DMS 273 (cell line): ENCODE measurements around the gene MXRA8.
"Not testable (repeated sequence)": the region's sequence is repeated elsewhere in the genome, so short reads cannot be mapped to it uniquely, and the experiment has no call there.

Experiments used
- DNase-seq: peaks from one replicate; lab custom pipeline; 2025; ENCODE audit not compliant: unreplicated experiment; lab: John Stamatoyannopoulos, UW

Gene MXRA8

GRCh38 chr1:1370771-1371300 lies 12.5 kb upstream of the MXRA8 start:
- no peak for DNase-seq

GRCh38 chr1:1370094-1370493 lies 11.7 kb upstream of the MXRA8 start:
- DNase-seq: not testable (repeated sequence)

- no peak for DNase-seq
Measured at GRCh38 chr1:1367315-1367714, 9.0 kb upstream of the MXRA8 start.

GRCh38 chr1:1366699-1367066 lies 8.3 kb upstream of the MXRA8 start:
- no peak for DNase-seq

- no peak for DNase-seq
Measured at GRCh38 chr1:1365875-1366698, 7.7 kb upstream of the MXRA8 start.

- no peak for DNase-seq
Measured at GRCh38 chr1:1364266-1364665, 5.9 kb upstream of the MXRA8 start.

- DNase-seq: no peak
Measured at GRCh38 chr1:1361982-1362423, 3.6 kb upstream of the MXRA8 start.

GRCh38 chr1:1361233-1361981 lies 3.1 kb upstream of the MXRA8 start:
- DNase-seq: no peak

GRCh38 chr1:1360506-1361169 lies 2.3 kb upstream of the MXRA8 start:
- no peak for DNase-seq

- DNase-seq: no peak
Measured at GRCh38 chr1:1359664-1360468, 1.5 kb upstream of the MXRA8 start.

- DNase-seq: no peak
Measured at GRCh38 chr1:1359308-1359663, 931 bp upstream of the MXRA8 start.

- no peak for DNase-seq
Measured at GRCh38 chr1:1357871-1358432, 403 bp downstream of the MXRA8 start.

GRCh38 chr1:1356796-1357401 lies 1.5 kb downstream of the MXRA8 start:
- DNase-seq: no peak

- no peak for DNase-seq
Measured at GRCh38 chr1:1356166-1356795, 2.1 kb downstream of the MXRA8 start.

GRCh38 chr1:1355416-1355815 lies 2.9 kb downstream of the MXRA8 start:
- peak; percentile 78 for DNase-seq

GRCh38 chr1:1354271-1355247 lies 3.8 kb downstream of the MXRA8 start:
- DNase-seq: no peak

GRCh38 chr1:1353389-1354151 lies 4.8 kb downstream of the MXRA8 start:
- DNase-seq: peak; percentile 66
